Epithelial cell of proximal tubule (primary cell): ENCODE data around the gene DNLZ. TPM values are rescaled to one million over a fixed set of nuclear protein-coding genes. Genes with fewer than 3 reads are reported as not detected.

Experiments used
- DNase-seq: peaks from one replicate; pipeline ENCODE4 v3.0.0-alpha.2; 2011; ENCODE audit warnings: low read depth
- H3K4me3 ChIP-seq: 2 replicates; pipeline ENCODE4 v1.5.1; 2011; ENCODE audit warnings: low read depth, mild to moderate bottlenecking, low read length
- total RNA-seq: library from RNA; depleted of rRNA; stranded (reverse); fragments of >200 nt; gene quantifications from 2 replicates; pipeline ENCODE4 v1.2.3, GENCODE V29; 2015
- TF ChIP-seq, protein P1 (sequence below): conservative IDR thresholded peaks from 2 replicates; pipeline ENCODE4 v1.5.1; 2012; ENCODE audit warnings: low read depth, mild to moderate bottlenecking, low read length

DNLZ gene
- total RNA-seq, 1 donor from 2014 or later, result 67.2 TPM

GRCh38 chr9:136318776-136319241 is 44.7 kb downstream of the DNLZ start:
- TF ChIP-seq, protein P1, sequence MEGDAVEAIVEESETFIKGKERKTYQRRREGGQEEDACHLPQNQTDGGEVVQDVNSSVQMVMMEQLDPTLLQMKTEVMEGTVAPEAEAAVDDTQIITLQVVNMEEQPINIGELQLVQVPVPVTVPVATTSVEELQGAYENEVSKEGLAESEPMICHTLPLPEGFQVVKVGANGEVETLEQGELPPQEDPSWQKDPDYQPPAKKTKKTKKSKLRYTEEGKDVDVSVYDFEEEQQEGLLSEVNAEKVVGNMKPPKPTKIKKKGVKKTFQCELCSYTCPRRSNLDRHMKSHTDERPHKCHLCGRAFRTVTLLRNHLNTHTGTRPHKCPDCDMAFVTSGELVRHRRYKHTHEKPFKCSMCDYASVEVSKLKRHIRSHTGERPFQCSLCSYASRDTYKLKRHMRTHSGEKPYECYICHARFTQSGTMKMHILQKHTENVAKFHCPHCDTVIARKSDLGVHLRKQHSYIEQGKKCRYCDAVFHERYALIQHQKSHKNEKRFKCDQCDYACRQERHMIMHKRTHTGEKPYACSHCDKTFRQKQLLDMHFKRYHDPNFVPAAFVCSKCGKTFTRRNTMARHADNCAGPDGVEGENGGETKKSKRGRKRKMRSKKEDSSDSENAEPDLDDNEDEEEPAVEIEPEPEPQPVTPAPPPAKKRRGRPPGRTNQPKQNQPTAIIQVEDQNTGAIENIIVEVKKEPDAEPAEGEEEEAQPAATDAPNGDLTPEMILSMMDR, result no peak
- no peak overlapping the region for H3K4me3 ChIP-seq
- DNase-seq, result no peak

DNA sequence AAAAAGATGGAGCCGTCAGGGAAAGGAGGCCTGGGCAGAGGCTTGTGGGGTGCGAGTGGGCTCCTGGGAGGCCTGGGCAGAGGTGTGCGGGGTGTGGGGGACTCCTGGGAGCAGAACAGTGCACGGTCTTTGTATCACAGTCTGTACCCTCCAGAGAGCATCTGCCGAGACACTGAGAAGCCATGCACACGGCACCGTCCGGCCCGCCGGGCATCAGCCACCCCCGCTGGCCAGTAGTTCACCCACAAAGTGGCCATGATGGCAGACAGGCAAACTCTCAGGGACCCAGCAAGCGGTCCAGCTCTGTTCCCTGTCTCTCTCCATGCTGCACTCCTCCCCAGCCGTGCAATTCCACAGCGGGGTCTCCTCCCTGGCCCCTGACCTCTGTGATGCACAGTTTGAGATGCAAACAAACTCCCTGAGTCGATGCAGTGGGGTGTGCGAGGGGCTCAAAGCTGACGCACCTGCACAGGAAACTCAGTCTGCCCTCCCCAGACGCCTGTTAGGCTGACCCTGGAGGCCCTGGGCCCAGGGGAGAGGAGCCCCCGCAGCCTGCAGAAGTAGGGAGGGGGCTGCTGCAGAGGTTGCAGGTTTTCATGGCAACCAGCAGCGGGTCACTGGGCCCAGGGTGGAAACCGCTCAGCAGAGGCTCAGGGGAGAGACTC is 45.3 kb downstream of the DNLZ start:
- DNase-seq, result no peak
- no peak overlapping the region for H3K4me3 ChIP-seq
- TF ChIP-seq, protein P1, result no peak

- no peak for DNase-seq
- TF ChIP-seq, protein P1, result no peak
- no peak overlapping the region for H3K4me3 ChIP-seq
Measured at GRCh38 chr9:136317695-136318094, 45.8 kb downstream of the DNLZ start.

DNA sequence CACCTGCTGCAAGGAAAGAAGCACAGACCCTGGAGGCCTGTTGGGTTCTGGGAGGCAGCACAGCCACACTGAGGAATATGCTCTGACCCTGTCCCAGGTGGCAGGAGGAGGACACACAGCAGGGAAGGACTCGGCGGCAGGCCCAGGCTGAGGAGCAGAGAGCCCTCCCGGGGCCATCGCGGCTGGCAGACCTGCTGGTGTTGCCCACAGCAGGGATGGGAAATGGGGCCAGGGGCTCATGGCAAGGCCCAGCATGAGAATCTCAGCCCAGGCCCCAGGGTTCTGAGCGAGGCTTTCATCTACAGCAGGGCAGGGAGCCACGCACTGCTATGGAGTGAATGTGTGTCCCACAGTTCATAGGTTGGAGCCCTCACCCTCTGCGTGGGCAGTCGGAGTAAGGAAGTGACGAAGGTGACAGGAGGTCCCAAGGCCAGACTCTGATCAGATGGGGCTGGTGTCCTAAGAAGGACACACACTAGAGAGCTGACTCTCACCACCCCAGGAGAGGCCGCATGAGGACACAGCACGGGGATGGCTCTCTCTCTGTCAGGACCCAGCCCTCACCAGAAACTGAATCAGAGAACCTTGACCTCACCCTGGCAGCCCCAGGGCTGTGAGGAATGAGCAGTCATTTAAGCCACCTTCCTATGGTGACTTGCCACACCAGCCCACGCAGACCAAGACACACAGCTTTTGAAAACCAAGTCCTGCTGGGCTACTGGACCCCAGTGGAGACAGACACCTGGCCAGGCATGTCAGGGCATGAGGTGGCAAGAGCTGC is 46.5 kb downstream of the DNLZ start:
- DNase-seq, result no peak
- TF ChIP-seq, protein P1, result no peak
- H3K4me3 ChIP-seq, result no peak overlapping the region

- TF ChIP-seq, protein P1, result no peak
- no peak overlapping the region for H3K4me3 ChIP-seq
- no peak for DNase-seq
Measured at GRCh38 chr9:136316271-136316751, 47.2 kb downstream of the DNLZ start.

DNA sequence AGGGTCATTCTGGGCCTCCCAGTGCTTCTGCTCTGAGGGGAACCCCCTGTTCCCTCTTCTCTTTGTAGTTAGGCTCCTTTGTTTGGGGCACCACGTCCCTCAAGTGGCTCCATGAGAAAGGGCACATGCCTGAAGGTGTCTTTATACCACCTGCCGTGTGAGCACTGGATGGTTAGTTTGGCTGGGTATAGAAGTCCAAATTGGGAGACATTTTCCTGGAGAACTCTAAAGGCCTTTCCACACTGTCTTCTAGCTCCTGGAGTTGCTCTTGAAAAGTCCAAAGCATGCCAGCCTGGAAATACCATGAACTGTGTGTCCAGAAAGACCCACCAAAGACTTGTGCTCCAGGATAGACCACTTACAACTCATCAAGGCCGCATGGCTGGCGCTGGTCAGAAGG is 48.6 kb downstream of the DNLZ start:
- H3K4me3 ChIP-seq, result no peak overlapping the region
- DNase-seq, result no peak
- TF ChIP-seq, protein P1, result no peak
